Embryonic facial prominence (tissue), 1 donor: ENCODE measurements around the gene CIP2A.
"Not testable (repeated sequence)": the region's sequence is repeated elsewhere in the genome, so short reads cannot be mapped to it uniquely, and the experiment has no call there.

Experiments used
- DNase-seq: peaks from one replicate; pipeline ENCODE4 v3.0.0-alpha.2; 2016; ENCODE audit errors: extremely low spot score

The CIP2A gene

DNA sequence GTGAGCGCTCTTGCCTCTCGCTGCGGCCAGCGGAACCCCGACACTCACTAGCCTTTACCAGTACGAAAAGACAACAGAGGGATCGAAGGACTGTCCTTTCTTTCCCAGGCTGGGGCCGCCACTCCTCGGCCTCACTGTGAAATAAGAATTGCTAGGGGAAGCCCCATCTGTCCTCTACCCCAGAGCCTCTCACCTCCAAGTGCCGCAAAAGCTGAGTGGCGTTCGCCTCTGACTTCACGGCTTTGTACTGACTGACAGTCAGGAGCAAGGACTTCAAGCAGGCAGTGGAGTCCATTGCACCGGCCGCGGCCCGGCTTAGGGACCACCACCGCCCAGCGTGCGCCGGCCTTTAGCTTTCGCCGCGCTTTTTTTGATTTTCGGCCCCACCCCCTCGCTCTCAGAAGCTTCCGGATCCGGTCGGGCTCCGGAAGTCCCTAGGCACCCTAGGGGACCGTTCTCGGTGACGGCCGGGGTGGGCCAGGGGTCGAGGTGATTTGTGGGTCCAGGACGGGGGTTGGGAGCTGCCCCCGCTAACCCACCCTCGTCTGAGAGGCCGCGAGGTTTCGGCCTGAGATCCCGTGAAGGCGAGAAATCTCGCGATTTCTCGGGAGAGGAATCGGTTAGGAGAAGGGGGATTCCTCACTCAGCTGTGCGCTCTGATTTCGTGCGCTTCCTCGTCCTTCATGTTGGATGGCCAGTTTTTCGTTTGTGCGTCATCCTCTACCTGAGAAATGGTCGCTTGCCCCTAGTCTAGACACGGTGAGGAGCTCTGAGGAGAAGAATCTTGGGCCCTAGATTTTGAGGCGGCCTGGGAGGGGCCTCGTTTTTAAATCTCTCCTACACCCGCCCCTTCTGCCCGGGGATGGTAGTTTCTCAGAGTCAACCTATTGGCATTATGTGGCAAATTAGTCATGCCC lies at the start of gene CIP2A, which contains the start of gene DZIP3:
CIP2A (minus strand) TSS at position 358 of the 917 bp plus-strand sequence; CDS start at position 295, 63 bp downstream.
DZIP3 (plus strand) TSS at position 642 of the 917 bp plus-strand sequence. CDS start 15,685 bp downstream, outside the sequence.
- DNase-seq = peak; percentile 72

DNA sequence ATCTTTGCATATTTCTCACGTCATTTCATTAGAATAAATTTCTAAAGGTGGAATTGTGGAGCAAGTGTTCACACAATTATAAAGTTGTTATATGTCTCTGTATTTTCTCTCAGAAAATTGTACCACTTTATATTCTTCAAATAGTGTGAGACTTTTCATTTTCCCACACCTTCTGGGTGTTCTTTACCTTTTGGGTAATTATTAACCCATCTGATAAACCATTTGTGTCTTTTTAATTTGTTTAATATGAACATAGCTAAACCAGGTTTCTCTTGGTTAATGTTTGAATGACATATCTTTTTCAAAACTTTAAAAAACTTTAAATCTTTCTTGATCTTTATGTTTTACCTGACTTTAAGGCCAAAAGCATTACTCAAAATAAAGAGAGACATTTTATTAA lies 40.7 kb upstream of the CIP2A start:
- no peak for DNase-seq

DNA sequence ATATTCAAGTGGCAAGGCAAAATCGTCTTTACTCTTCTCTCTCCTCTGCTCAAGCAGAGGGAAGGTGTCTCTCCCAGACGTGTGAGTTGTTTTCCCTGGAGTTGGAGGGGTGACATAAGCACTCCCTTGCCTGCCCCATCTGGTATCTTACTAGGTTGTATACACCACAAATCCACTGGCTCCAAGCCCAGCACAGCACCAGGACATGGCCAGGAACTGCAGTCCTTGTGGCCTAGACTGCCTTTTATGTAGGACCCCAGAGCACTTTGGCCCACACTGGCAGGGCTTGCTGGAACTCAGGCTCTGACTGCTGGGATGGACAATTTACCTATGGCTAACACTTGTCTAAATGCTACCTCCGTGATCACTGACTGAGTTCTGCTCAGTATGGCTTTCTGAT lies 34.3 kb upstream of the CIP2A start:
- no peak for DNase-seq

DNA sequence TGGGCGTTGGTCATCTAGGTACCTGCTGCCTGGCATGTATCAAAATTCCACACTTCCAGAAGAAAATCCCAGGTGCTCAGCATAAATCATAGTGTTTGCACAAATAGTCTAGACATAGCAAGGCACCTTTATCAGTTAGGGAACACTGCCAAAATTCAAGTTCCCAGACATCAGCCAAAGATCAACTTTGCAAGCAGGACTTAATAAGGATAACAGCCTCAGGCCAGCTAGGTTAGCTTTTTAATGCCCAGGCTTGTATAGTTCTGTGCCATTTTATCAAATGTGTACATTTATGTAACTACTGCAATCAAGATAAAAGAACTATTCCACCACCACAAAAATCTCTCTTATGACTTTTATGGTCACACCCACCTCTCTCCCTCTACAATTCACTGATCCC lies 31.0 kb upstream of the CIP2A start:
- DNase-seq = no peak

DNA sequence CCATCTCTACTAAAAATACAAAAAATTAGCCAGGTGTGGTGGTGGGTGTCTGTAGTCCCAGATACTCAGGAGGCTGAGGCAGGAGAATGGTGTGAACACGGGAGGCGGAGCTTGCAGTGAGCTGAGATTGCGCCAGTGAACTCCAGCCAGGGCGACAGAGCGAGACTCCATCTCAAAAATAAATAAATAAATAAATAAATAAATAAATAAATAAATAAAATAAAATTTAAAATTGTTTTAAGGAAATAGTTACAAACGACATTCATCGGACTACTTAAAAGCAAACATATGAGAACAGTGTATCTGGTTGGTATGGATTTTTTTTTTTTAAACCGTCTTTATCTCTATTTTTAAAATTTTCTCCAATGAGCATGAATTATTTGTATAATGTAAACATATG lies 26.9 kb upstream of the CIP2A start:
- not testable (repeated sequence) for DNase-seq

DNA sequence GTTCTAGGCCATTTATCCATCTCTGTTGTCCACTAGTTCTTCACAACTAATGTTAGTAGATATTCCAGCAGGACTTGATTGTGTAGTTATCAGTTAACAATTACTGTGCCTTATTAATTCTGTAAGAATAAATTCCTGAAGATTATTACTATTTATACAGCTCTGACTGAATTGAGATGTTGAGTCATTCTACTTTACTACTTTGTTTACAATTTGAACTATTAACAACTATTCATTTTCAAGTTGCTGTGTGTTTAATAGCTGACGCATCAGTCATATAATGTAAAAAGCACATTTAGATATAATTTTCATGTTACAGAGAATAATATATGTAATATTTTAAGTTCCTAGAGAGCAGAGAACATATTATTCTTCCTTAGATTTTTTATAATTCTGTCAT lies 21.4 kb upstream of the CIP2A start:
- DNase-seq = no peak

DNA sequence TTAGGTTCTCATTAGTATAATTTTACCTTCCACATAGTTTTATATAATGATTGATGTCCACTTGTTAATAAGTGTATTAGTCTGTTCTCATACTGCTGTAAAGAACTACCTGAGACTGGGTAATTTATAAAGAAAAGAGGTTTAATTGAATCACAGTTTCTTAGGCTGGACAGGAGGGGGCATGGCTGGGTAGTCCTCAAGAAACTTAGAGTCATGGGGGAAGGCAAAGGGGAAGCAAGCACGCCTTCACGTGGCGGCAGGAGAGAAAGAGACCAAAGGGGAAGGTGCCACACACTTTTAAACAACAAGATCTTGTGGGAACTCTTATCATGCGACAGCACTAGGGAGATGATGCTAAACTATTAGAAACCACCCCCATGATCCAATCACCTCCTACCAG lies 19.5 kb upstream of the CIP2A start:
- no peak for DNase-seq

DNA sequence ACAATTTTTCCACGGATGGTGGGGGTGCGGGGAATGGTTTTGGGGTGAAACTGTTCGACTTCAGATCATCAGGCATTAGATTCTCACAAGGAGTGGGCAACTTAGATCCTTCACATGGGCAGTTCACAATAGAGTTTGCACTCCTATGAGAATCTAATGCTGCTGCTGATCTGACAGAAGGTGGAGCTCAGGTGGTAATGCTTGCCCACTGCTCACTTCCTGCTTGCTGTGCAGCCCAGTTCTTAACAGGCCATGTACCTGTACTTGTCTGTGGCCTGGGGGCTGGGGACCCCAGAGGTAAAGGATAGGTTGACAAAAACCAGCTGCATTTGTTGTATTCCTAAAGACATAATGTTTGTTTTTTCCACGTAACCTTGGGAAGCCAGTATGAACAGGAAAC lies 16.3 kb upstream of the CIP2A start:
- no peak for DNase-seq

DNA sequence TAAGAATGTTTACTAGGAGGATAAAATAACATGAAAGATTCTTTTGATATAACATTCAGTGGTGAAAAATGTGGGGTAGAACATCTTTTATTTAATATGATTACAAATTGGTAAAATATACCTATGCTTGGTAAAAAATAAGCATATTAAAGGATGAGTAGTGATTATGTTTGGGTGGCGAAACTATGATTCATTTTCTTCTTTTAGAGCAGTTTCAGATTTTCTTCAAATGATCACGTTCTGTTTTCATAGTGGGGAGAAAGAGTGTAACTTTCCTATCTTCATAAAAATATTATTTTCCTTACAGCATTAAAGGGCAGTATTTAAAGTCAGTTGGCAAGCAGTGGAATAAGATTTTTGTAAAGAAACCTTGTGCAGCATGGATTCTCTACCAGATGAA lies 15.8 kb upstream of the CIP2A start:
- no peak for DNase-seq

DNA sequence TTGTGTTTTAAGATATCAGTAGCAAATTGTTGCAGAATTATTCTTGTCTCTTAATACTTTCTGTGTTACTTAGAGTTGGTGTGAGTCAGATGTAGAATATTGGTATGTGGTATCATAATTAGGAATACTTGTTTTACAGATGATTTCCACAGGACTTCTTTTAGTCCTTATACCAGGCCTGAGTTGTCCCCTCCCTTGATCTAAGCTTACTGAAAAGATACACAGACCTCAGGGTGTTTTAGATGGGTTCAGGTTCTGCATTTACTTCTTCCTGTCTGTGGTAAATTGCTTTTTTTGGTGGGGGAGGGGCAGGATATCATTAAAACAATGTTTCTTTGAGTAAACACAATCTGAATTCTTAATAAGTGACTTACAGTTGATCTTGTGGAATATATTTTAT lies 14.5 kb upstream of the CIP2A start:
- DNase-seq = no peak

DNA sequence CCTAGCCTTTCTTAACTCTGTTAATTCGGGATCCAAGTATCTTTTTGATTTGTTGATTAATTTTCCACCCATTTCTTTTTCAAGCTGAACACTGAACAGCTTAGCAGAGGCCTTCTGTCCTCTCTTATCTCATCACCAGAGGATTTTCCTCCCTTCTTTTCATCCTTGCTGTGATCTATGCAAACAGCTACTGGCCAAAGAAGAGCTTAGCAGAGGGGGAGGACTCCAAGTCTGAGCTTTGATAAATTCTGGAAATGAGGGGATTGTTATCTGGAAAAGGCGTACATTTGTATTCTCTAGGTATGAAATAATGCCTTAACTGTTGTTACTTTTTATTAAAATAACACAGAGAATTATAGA lies 13.7 kb upstream of the CIP2A start:
- no peak for DNase-seq

DNA sequence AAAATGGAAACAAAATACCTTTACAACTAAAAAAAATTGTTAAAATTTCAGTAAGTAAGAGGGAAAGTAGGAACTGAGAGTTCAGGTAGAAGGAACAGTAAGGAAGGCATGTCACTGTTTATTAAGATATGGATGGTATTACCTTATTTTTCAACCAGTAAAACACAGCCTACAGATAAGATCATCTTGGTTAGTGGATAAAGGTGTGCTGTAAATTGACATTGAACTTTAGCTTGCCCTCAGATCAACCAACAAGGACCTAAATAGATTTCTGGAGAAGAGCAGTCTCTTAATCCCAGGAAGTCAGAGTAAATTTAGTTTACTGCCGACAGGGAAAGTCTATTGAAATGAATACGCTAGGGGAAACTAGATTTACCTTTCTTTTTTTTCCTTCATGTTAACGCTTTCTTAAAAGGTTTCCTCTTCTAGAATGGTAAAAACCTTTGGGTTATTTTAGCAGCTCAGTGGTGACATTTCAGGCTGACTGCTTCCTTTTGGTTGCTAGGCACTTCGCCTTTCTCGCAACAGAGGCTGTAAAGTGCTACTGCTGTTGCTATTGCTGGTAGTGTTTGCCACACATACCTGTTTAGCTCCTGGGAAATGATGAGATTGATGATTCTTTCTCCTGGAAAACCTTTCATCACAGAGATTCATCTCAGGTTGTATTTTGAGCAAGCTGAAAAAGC lies 13.2 kb upstream of the CIP2A start:
- DNase-seq = no peak

DNA sequence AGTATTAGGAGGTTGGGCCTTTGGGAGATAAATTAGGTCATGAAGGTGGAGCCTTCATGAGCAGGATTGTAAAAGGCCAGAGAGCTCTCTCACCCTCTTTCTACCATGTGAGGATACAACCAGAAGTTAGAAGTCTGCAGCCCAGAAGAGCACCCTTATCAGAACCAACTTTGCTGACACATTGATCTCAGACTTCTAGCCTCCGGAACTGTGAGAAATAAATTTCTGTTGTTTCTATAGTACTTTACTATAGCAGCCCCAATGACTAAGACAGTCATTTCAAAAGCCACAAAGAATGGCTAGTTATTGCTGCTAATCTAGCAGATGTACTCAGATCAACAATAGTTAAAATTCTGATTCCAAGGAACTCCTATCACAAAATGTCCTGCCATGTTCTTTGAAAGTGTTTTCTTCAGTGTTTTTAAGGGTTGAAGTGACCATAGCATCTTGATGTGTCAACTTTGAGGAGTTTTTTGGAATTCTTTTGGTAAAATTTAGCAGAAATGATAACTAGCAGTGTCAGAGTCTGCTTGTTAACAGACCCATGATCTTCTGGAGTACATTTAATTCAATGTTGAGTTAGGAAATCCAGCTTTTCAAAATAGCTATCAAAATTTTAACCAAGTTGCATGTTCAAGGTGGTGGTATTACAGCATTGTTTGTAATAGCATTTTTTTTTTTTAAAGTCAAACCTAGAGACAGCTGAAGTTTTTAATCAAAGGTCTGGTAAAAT lies 10.6 kb upstream of the CIP2A start:
- no peak for DNase-seq

DNA sequence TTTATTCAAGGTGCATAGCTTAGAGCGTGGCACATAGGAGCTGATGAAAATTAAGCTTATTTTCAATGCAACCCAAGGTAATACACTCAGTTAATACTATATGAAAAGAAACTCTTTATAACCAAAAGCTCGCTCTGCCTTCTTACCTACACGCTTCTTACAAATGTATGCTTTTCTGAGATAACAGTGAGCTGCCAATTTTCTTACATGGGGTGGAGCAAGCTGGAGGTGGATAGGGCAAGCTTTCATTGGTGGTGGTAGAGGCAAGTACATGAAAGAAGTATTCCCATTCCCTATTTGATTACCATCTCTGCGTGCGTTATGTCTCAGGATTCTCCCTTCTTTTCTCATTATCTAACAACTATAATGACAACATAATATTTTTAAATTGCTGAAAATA lies 9.1 kb upstream of the CIP2A start:
- no peak for DNase-seq

DNA sequence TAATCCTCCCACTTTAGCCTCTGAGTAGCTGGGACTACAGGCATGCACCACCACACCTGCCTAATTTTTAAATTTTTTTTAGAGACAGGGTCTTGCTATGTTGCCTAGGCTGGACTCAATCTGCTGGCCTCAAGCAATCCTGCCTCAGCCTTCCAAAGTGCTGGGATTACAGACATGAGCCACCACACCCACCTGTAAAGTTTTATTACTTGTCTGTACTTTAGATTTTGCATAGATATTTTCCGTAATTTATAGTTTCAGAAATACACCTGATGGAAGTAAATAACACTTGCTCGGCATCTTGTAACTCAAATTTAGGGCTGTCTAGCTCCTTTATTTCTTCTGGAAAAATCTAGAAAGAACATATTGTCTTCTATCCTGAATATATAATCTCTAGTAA lies 6.1 kb upstream of the CIP2A start:
- DNase-seq = no peak

DNA sequence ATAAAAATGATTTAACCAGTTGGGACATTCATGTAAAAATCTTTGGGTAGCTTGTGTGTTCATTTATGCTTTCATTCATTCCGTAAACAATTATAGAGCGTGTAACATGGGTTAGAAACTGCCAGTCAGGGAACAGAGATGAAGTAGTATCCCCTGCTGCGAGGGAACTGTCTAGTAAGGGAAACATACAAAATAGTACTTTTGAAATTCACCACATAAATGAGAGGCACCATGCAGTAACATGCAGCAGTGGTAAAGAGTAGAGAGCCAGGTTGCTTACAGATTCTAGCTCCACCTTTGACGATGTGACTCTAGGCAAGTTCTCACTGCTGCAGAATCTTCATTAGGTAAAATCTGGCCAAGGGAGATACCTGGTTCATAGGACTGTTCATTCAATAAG lies 1.2 kb upstream of the CIP2A start:
- no peak for DNase-seq

DNA sequence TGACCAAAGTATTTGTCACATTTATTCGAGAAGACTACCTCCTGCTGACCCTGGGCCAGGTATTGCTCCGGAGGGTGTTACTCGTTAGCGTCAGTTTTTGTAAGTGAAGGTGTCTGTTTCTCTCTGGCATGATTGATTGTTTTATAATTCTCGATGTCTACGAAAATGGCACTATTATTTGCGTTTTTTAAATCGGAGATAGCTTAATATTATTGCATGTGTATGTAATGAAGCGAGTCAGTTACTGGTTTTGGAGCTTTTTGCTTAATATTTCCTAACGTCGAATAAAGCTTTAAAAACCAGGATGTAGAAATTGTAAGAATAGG lies 723 bp upstream of the CIP2A start:
- DNase-seq = no peak

DNA sequence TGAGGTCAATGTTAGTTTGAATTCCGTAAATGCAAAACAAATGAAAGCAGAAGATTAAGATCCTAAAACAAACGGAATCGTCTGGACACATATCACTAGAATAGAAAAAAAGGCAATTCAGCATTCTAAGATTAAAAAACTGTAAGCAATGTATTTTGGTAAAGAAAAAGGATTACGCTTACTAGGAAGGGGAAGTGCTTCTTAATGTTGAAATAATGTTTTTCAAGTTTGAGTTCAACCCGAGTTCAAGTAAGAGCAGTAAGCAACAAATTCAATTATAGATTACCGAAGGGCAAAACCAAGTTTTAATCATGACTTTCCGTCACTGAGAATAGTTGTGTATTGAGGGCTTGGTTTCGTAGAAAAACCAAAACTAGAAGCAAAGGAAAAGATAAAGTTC lies 637 bp downstream of the CIP2A start:
- no peak for DNase-seq

DNA sequence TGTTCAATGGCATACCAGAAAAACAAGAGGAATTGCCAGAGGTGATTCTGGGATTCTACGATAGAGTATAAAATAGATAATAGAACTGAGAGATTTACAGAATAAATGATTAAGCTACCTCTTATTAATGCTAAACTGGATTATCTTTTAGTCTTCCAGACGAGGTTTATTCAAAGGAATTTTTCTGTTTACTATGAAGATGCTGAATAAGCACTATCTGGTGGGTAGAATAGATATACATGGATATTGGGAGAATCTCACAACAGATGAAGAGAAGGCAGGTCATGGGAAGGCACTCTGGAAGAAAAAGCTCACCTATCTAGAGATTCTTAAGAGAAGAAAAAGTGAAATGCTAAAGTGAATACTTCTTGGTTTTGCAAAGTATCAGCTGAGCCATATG lies 11.2 kb downstream of the CIP2A start:
- no peak for DNase-seq

DNA sequence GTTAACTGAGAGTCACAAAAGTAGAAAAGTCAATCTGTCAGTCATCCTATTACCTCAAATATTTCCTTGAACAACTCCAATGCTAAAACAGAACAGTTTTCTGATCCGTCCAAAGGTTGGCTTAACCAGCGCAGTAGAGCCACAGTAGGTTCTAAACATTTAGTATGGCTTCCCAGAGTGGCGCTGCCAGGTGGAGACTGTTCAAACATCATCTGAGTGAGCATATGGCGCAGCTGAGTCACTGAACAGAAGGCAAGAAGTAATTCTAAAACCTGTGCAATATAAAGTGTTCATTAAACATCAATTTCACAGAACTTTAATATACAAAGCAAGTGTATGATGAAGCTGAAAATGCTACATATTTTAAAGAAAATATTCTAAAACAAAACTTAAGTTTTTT lies 19.9 kb downstream of the CIP2A start:
- DNase-seq = no peak

DNA sequence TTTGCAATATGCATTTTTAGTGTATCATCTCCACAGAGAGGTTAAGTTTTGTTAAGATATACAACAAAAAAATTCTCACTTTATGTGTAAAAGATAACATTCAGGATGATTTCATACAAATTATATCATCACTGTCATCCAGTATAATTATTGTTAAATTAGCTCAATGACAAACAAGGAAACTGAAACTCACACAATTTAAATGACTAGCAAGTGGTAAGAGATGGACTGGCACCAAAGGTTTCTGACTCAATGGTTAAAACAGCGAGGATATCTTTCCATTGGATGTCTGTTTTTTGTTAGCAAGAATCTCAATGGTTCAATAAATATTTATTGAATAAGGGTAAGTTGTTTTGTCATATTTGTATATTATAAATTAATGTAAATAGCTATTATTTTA lies 22.6 kb downstream of the CIP2A start:
- no peak for DNase-seq

DNA sequence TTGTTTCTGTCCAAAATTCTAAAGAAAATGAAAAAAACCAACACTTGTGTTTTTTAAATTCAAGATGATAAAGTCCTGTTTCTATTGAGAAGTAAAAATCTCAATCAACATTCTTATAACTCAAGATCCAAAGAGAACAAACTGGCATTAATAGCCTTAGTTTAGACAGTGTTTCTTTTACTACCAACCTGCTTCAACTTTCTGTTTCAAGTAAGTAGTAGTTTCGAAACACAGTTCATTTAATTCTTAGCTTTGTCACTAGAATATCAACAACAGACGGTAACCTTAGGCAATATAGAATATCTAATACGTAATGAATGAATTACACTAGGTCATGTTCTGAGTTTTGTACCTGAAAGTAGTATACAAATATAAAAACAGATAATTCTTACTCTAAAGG lies 23.7 kb downstream of the CIP2A start:
- no peak for DNase-seq

DNA sequence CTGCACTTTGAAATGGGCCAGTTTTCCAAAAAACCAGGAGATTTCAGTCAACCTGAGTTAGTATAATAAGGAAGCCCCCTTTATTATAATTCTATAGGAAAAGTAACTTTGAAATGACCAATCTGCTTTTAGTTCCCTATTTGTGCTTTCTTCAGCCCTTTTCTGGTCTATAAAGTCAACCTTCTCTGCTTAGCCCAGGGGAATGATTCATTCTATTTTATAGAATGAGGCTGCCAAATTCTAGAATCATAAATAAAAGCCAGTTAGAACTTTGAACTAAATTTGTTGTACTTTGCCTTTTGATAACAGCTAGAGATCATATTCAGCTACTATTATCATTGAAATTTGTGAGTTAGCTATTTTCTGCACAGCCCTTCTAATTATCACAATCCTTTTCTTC lies 24.7 kb downstream of the CIP2A start:
- no peak for DNase-seq
